Kidney (tissue), 14 donors: Measurements from ENCODE around the gene COL23A1. TPM values are rescaled to one million over a fixed set of nuclear protein-coding genes. Genes with fewer than 3 reads are reported as not detected.

Experiments
- DNase-seq, 5 donors: peaks; one replicate each; pipeline ENCODE4 v3.0.0-alpha.2; 2013 to 2020
- FAIRE-seq: peaks from 2 replicates; lab custom pipeline; 2012; peaks lifted over from hg19 to GRCh38; lab: Jason Lieb, UNC
- H3K27ac ChIP-seq, 2 donors: one replicate each; pipeline ENCODE4 v1.7.0; 2013; ENCODE audit warnings: low read depth in 2 of 2, low read length in 2 of 2, inconsistent platforms in 1 of 2
- H3K27me3 ChIP-seq: one replicate; pipeline ENCODE4 v1.7.1; 2013; ENCODE audit warnings: low read length, inconsistent platforms; ENCODE audit not compliant: control insufficient read depth, insufficient read depth
- H3K36me3 ChIP-seq, 3 donors: one replicate each; pipeline versions ENCODE4 v1.7.0 to v1.7.1; 2013; ENCODE audit warnings: low read length in 3 of 3, control low read depth in 1 of 3, inconsistent platforms in 1 of 3; ENCODE audit not compliant: insufficient read depth in 3 of 3, control insufficient read depth in 2 of 3
- H3K4me1 ChIP-seq, 3 donors: one replicate each; pipeline versions ENCODE4 v1.7.0 to v1.7.1; 2013; ENCODE audit warnings: low read length in 3 of 3, inconsistent platforms in 1 of 3, low read depth in 1 of 3; ENCODE audit not compliant: control insufficient read depth in 2 of 3, insufficient read depth in 2 of 3
- H3K4me3 ChIP-seq, 3 donors: one replicate each; pipeline versions ENCODE4 v1.7.0 to v1.8.1; 2013; ENCODE audit warnings: low read length in 3 of 3, control low read depth in 1 of 3, inconsistent platforms in 1 of 3
- H3K9ac ChIP-seq, 3 donors: one replicate each; pipeline versions ENCODE4 v1.7.0 to v1.7.1; 2013; ENCODE audit warnings: low read length in 3 of 3, control low read depth in 1 of 3, inconsistent platforms in 1 of 3
- H3K9me3 ChIP-seq, 3 donors: one replicate each; pipeline versions ENCODE4 v1.7.0 to v1.7.1; 2013; ENCODE audit warnings: low read length in 3 of 3, control low read depth in 1 of 3, inconsistent platforms in 1 of 3; ENCODE audit not compliant: control insufficient read depth in 2 of 3, insufficient read depth in 1 of 3
- CTCF ChIP-seq: IDR thresholded peaks from 3 replicates; pipeline ENCODE4 v1.5.1; 2012; ENCODE audit warnings: mild to moderate bottlenecking, moderate library complexity, borderline replicate concordance; ENCODE audit not compliant: insufficient read depth; ENCODE audit errors: extremely low read depth
- intact Hi-C: fragments of 100-400 bp; cut with DNase I; formaldehyde crosslinking; loops from one replicate; pipeline ENCODE4 v1.11.1; 2022
- polyA plus RNA-seq: library from polyadenylated mRNA; stranded (reverse); fragments of 350-450 nt; fragmentation: Illumina TruSeq; extraction: RNeasy Lipid Tissue Mini Kit (QIAGEN cat#74804); gene quantifications from one replicate; pipeline ENCODE4 v1.2.3, GENCODE V29; 2014; ENCODE audit warnings: low read depth, low replicate concordance; ENCODE audit not compliant: insufficient read depth
- total RNA-seq: library from RNA; stranded (reverse); fragmentation: NEBNext Ultra II Directional; extraction: Animal tissue kit (Norgen Biotek cat#: 25700); gene quantifications from one replicate; pipeline ENCODE4 v1.2.1, GENCODE V29; 2021
- donor health status: control.
- donor health status: control.
- donor health status: control.
- donor health status: control.
- donor health status: control.
- donor health status: DM: yes; HTN: yes; CAD: no.
- donor health status: Normal renal cell carcinoma (clear cell type).

Gene COL23A1
- total and polyA plus RNA-seq, 2 donors from 2014 or later: 4.1 to 8.7 TPM

- Histone ChIP-seq H3K4me3 (no peak overlapping the region), H3K36me3 (no peaks in the 10 kb centered on the region), H3K9me3 (no peaks in the 10 kb centered on the region), H3K27ac (no peak overlapping the region), H3K4me1 (no peaks in the 10 kb centered on the region), H3K9ac (no peak overlapping the region), H3K27me3 (no peaks in the 10 kb centered on the region)
- FAIRE-seq: no peak
- intact Hi-C loops: no loop called here
- no peak for TF ChIP-seq CTCF
- peak; percentile 41 to 65 (median 56) for DNase-seq
Measured at GRCh38 chr5:178307267-178308045, 282.7 kb downstream of the COL23A1 start.

GRCh38 chr5:178306430-178307225 lies 283.6 kb downstream of the COL23A1 start:
- Histone ChIP-seq H3K36me3 (no peaks in the 10 kb centered on the region), H3K9ac (no peak overlapping the region), H3K9me3 (no peaks in the 10 kb centered on the region), H3K4me3 (no peak overlapping the region), H3K4me1 (no peaks in the 10 kb centered on the region), H3K27ac (no peak overlapping the region), H3K27me3 (no peaks in the 10 kb centered on the region)
- FAIRE-seq: no peak
- intact Hi-C loops: no loop called here
- peak in 3 of 5 donors; percentile 19 to 66 (median 55) for DNase-seq
- no peak for TF ChIP-seq CTCF

GRCh38 chr5:178305801-178306200 lies 284.4 kb downstream of the COL23A1 start:
- Histone ChIP-seq H3K9ac (no peak overlapping the region), H3K27me3 (no peaks in the 10 kb centered on the region), H3K4me3 (no peak overlapping the region), H3K4me1 (no peaks in the 10 kb centered on the region), H3K36me3 (no peaks in the 10 kb centered on the region), H3K27ac (no peak overlapping the region), H3K9me3 (peaks cover 0 to 2% (median 0%) of the 10 kb centered on the region in 3 donors)
- DNase-seq: peak in 1 of 5 donors; percentile 54
- FAIRE-seq: no peak
- intact Hi-C loops: no loop called here
- TF ChIP-seq CTCF: no peak
